GM21825 (cell line): ENCODE data around the gene RAB35.

Source experiments
- ATAC-seq: cut with Tn5 transposase; IDR thresholded peaks from one replicate; pipeline ENCODE4 v1.9.1; 2021; ENCODE audit warnings: mild to moderate bottlenecking, moderate library complexity; ENCODE audit not compliant: unreplicated experiment

The RAB35 gene

GRCh38 chr12:120116441-120116791 lies at the start of gene RAB35:
RAB35 (minus strand) TSS chr12:120116753; CDS start chr12:120116650, 103 bp downstream.
- no peak for ATAC-seq

- no peak for ATAC-seq
Measured at GRCh38 chr12:120164293-120164692, 47.7 kb upstream of the RAB35 start.

GRCh38 chr12:120162763-120163162 lies 46.2 kb upstream of the RAB35 start:
- ATAC-seq: no peak

GRCh38 chr12:120161852-120162251 lies 45.3 kb upstream of the RAB35 start:
- no peak for ATAC-seq

- ATAC-seq: no peak
Measured at GRCh38 chr12:120159509-120160237, 43.1 kb upstream of the RAB35 start.

- no peak for ATAC-seq
Measured at GRCh38 chr12:120158351-120158750, 41.8 kb upstream of the RAB35 start.

GRCh38 chr12:120157678-120158077 lies 41.1 kb upstream of the RAB35 start:
- ATAC-seq: no peak

GRCh38 chr12:120156315-120157259 lies 40.0 kb upstream of the RAB35 start:
- ATAC-seq: no peak

- no peak for ATAC-seq
Measured at GRCh38 chr12:120155072-120155471, 38.5 kb upstream of the RAB35 start.

- no peak for ATAC-seq
Measured at GRCh38 chr12:120150919-120151525, 34.5 kb upstream of the RAB35 start.

- no peak for ATAC-seq
Measured at GRCh38 chr12:120148011-120148410, 31.5 kb upstream of the RAB35 start.

GRCh38 chr12:120145164-120145563 lies 28.6 kb upstream of the RAB35 start:
- ATAC-seq: no peak

GRCh38 chr12:120144215-120144614 lies 27.7 kb upstream of the RAB35 start:
- no peak for ATAC-seq

GRCh38 chr12:120142231-120142877 lies 25.8 kb upstream of the RAB35 start:
- no peak for ATAC-seq

- ATAC-seq: no peak
Measured at GRCh38 chr12:120141336-120141735, 24.8 kb upstream of the RAB35 start.

- ATAC-seq: no peak
Measured at GRCh38 chr12:120140603-120141002, 24.1 kb upstream of the RAB35 start.

GRCh38 chr12:120139958-120140357 lies 23.4 kb upstream of the RAB35 start:
- no peak for ATAC-seq

GRCh38 chr12:120138366-120138765 lies 21.8 kb upstream of the RAB35 start:
- no peak for ATAC-seq

- no peak for ATAC-seq
Measured at GRCh38 chr12:120137833-120138232, 21.3 kb upstream of the RAB35 start.

- no peak for ATAC-seq
Measured at GRCh38 chr12:120136093-120136770, 19.7 kb upstream of the RAB35 start.
